Measurements from ENCODE around the gene SDC1.

DNA sequence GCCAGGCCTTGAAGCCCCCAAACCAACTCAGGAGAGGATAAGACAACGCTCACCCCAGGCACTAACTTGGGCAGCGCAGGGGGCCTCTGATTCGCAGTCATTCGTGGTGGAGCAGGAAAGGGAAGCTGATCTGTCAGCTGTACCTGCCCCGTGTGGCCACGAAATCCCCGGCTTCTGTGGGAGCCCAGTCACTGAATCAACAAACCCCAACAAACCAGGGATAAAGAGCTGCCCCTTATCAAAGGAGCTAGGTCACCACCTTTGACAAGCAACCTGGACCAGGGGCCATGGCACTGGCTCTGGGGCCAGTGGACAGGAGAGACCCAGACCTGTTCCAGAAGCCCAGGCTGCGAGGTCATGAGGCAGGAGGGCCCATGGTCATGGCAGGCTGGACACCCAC is 14.5 kb downstream of the SDC1 start:
- TF ChIP-seq, protein P1, sequence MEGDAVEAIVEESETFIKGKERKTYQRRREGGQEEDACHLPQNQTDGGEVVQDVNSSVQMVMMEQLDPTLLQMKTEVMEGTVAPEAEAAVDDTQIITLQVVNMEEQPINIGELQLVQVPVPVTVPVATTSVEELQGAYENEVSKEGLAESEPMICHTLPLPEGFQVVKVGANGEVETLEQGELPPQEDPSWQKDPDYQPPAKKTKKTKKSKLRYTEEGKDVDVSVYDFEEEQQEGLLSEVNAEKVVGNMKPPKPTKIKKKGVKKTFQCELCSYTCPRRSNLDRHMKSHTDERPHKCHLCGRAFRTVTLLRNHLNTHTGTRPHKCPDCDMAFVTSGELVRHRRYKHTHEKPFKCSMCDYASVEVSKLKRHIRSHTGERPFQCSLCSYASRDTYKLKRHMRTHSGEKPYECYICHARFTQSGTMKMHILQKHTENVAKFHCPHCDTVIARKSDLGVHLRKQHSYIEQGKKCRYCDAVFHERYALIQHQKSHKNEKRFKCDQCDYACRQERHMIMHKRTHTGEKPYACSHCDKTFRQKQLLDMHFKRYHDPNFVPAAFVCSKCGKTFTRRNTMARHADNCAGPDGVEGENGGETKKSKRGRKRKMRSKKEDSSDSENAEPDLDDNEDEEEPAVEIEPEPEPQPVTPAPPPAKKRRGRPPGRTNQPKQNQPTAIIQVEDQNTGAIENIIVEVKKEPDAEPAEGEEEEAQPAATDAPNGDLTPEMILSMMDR (IDR thresholded peaks at IDR 0.05; ENCODE audit: control extremely low read depth in 1 of 3, insufficient read depth in 1 of 3, low read depth in 1 of 3, low read length in 3 of 3): no peak
- no peak for TF ChIP-seq GABPA (IDR thresholded peaks at IDR 0.05; ENCODE audit: borderline replicate concordance, insufficient read depth, low read length)
- no peak for TF ChIP-seq CHD1 (IDR thresholded peaks at IDR 0.05; ENCODE audit: low read depth, low read length)
- TF ChIP-seq CHD2 (IDR thresholded peaks at IDR 0.05; ENCODE audit: low read length): no peak
- no peak for TF ChIP-seq CREB1 (IDR thresholded peaks at IDR 0.05)
- TF ChIP-seq EZH2 (IDR thresholded peaks at IDR 0.05; ENCODE audit: low read depth, low read length, severe bottlenecking): no peak
- no peak for TF ChIP-seq ATF3 (IDR thresholded peaks at IDR 0.05; ENCODE audit: insufficient read depth, low read depth, low read length)
- no peak for TF ChIP-seq NRF1 (IDR thresholded peaks at IDR 0.05; ENCODE audit: low read depth, low read length)
- TF ChIP-seq TAF1 (IDR thresholded peaks at IDR 0.05; ENCODE audit: low read depth, low read length): no peak
- no peak for TF ChIP-seq MAFK (IDR thresholded peaks at IDR 0.05; ENCODE audit: low read depth, low read length)
- TF ChIP-seq, protein P2, sequence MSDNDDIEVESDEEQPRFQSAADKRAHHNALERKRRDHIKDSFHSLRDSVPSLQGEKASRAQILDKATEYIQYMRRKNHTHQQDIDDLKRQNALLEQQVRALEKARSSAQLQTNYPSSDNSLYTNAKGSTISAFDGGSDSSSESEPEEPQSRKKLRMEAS (IDR thresholded peaks at IDR 0.05): no peak
- TF ChIP-seq EP300 (IDR thresholded peaks at IDR 0.05; ENCODE audit: borderline replicate concordance in 1 of 2, low read depth in 2 of 2, low read length in 2 of 2): no peak
- TF ChIP-seq JUND (IDR thresholded peaks at IDR 0.05; ENCODE audit: low read length): no peak
